ENCODE measurements around the gene SLC35B2.
A peak's percentile ranks its signal among the peaks of the same experiment; 100 is the strongest.

Gene SLC35B2

DNA sequence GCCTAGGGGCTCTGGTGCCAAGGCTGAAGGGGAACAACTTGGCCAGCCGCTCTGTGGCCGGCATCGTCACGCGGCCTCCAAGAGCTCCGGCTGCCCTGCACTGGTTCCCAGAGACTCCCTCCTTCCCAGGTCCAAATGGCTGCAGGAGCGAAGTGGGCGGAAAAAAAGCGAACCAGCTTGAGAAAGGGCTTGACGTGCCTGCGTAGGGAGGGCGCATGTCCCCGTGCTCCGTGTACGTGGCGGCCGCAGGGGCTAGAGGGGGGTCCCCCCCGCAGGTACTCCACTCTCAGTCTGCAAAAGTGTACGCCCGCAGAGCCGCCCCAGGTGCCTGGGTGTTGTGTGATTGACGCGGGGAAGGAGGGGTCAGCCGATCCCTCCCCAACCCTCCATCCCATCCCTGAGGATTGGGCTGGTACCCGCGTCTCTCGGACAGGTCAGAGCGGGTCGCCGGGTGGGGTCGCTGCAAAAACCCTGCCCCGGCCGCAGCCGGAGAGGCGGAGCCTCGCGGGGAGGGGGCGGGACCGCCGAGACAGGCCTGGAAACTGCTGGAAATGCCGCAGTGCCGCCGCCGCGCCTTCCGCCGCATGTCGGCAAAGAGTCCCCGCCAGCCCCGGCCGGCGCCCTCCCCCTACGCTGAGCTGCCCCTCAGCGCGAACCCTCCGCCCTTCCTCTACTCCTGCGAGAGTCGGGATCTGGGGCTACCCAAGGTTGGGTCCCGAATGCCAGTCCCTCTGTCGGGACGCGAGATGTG lies 11.2 kb downstream of the SLC35B2 start (continued):
- TF ChIP-seq SETDB1 (IDR thresholded peaks at IDR 0.05; ENCODE audit: insufficient read length, low read length) (no peak), ZIC2 (tag by site-specific recombination; IDR thresholded peaks at IDR 0.05) (peak; percentile 90), SCRT2 (tag by site-specific recombination; IDR thresholded peaks at IDR 0.05) (no peak; the same call in 1 of the 2 replicates), ZNF391 (tag by site-specific recombination; IDR thresholded peaks at IDR 0.05; ENCODE audit: borderline replicate concordance, low read depth) (peak; percentile 71; the same call in 1 of the 2 replicates), KLF1 (tag by site-specific recombination; IDR thresholded peaks at IDR 0.05) (peak; percentile 47; the same call in 1 of the 2 replicates), ZNF354C (tag by site-specific recombination; IDR thresholded peaks at IDR 0.05; ENCODE audit: borderline replicate concordance, low read depth) (no peak), BCL11A (tag by site-specific recombination; IDR thresholded peaks at IDR 0.05; ENCODE audit: low read depth) (peak; percentile 89; the same call in 1 of the 2 replicates), ZNF660 (tag by site-specific recombination; IDR thresholded peaks at IDR 0.05) (peak; percentile 72), ZNF114 (tag by site-specific recombination; IDR thresholded peaks at IDR 0.05) (no peak), OVOL3 (tag by site-specific recombination; IDR thresholded peaks at IDR 0.05) (peak; percentile 41; the same call in 1 of the 2 replicates), ZNF311 (tag by site-specific recombination; IDR thresholded peaks at IDR 0.05; ENCODE audit: borderline replicate concordance) (no peak), WT1 (tag by site-specific recombination; IDR thresholded peaks at IDR 0.05) (peak; percentile 32), ZFP37 (tag by site-specific recombination; IDR thresholded peaks at IDR 0.05) (peak; percentile 24; the same call in 1 of the 2 replicates), ZNF48 (tag by site-specific recombination; IDR thresholded peaks at IDR 0.05) (no peak), ZNF19 (tag by site-specific recombination; IDR thresholded peaks at IDR 0.05; ENCODE audit: low read depth) (no peak), ZNF10 (tag by site-specific recombination; IDR thresholded peaks at IDR 0.05) (no peak), MEIS1 (CRISPR knock-in tag; IDR thresholded peaks at IDR 0.05; ENCODE audit: borderline replicate concordance) (no peak), ZNF776 (tag by site-specific recombination; IDR thresholded peaks at IDR 0.05; ENCODE audit: borderline replicate concordance) (no peak)
- TF ChIP-seq, protein P1, sequence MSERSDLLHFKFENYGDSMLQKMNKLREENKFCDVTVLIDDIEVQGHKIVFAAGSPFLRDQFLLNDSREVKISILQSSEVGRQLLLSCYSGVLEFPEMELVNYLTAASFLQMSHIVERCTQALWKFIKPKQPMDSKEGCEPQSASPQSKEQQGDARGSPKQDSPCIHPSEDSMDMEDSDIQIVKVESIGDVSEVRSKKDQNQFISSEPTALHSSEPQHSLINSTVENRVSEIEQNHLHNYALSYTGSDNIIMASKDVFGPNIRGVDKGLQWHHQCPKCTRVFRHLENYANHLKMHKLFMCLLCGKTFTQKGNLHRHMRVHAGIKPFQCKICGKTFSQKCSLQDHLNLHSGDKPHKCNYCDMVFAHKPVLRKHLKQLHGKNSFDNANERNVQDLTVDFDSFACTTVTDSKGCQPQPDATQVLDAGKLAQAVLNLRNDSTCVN (tag by site-specific recombination; optimal IDR thresholded peaks at IDR 0.05): peak; percentile 86
- TF ChIP-seq, protein P2, sequence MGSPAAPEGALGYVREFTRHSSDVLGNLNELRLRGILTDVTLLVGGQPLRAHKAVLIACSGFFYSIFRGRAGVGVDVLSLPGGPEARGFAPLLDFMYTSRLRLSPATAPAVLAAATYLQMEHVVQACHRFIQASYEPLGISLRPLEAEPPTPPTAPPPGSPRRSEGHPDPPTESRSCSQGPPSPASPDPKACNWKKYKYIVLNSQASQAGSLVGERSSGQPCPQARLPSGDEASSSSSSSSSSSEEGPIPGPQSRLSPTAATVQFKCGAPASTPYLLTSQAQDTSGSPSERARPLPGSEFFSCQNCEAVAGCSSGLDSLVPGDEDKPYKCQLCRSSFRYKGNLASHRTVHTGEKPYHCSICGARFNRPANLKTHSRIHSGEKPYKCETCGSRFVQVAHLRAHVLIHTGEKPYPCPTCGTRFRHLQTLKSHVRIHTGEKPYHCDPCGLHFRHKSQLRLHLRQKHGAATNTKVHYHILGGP (tag by site-specific recombination; IDR thresholded peaks at IDR 0.05): no peak
- TF ChIP-seq, protein P3, sequence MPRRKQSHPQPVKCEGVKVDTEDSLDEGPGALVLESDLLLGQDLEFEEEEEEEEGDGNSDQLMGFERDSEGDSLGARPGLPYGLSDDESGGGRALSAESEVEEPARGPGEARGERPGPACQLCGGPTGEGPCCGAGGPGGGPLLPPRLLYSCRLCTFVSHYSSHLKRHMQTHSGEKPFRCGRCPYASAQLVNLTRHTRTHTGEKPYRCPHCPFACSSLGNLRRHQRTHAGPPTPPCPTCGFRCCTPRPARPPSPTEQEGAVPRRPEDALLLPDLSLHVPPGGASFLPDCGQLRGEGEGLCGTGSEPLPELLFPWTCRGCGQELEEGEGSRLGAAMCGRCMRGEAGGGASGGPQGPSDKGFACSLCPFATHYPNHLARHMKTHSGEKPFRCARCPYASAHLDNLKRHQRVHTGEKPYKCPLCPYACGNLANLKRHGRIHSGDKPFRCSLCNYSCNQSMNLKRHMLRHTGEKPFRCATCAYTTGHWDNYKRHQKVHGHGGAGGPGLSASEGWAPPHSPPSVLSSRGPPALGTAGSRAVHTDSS (tag by site-specific recombination; IDR thresholded peaks at IDR 0.05): no peak
- TF ChIP-seq, protein P4, sequence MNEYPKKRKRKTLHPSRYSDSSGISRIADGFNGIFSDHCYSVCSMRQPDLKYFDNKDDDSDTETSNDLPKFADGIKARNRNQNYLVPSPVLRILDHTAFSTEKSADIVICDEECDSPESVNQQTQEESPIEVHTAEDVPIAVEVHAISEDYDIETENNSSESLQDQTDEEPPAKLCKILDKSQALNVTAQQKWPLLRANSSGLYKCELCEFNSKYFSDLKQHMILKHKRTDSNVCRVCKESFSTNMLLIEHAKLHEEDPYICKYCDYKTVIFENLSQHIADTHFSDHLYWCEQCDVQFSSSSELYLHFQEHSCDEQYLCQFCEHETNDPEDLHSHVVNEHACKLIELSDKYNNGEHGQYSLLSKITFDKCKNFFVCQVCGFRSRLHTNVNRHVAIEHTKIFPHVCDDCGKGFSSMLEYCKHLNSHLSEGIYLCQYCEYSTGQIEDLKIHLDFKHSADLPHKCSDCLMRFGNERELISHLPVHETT (tag by site-specific recombination; IDR thresholded peaks at IDR 0.05): peak; percentile 44
- TF ChIP-seq, protein P5, sequence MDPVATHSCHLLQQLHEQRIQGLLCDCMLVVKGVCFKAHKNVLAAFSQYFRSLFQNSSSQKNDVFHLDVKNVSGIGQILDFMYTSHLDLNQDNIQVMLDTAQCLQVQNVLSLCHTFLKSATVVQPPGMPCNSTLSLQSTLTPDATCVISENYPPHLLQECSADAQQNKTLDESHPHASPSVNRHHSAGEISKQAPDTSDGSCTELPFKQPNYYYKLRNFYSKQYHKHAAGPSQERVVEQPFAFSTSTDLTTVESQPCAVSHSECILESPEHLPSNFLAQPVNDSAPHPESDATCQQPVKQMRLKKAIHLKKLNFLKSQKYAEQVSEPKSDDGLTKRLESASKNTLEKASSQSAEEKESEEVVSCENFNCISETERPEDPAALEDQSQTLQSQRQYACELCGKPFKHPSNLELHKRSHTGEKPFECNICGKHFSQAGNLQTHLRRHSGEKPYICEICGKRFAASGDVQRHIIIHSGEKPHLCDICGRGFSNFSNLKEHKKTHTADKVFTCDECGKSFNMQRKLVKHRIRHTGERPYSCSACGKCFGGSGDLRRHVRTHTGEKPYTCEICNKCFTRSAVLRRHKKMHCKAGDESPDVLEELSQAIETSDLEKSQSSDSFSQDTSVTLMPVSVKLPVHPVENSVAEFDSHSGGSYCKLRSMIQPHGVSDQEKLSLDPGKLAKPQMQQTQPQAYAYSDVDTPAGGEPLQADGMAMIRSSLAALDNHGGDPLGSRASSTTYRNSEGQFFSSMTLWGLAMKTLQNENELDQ (tag by site-specific recombination; IDR thresholded peaks at IDR 0.05; ENCODE audit: low read depth): no peak
- TF ChIP-seq, protein P6, sequence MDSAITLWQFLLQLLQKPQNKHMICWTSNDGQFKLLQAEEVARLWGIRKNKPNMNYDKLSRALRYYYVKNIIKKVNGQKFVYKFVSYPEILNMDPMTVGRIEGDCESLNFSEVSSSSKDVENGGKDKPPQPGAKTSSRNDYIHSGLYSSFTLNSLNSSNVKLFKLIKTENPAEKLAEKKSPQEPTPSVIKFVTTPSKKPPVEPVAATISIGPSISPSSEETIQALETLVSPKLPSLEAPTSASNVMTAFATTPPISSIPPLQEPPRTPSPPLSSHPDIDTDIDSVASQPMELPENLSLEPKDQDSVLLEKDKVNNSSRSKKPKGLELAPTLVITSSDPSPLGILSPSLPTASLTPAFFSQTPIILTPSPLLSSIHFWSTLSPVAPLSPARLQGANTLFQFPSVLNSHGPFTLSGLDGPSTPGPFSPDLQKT (IDR thresholded peaks at IDR 0.05; ENCODE audit: borderline replicate concordance, low read depth, low read length): no peak
- TF ChIP-seq, protein P7, sequence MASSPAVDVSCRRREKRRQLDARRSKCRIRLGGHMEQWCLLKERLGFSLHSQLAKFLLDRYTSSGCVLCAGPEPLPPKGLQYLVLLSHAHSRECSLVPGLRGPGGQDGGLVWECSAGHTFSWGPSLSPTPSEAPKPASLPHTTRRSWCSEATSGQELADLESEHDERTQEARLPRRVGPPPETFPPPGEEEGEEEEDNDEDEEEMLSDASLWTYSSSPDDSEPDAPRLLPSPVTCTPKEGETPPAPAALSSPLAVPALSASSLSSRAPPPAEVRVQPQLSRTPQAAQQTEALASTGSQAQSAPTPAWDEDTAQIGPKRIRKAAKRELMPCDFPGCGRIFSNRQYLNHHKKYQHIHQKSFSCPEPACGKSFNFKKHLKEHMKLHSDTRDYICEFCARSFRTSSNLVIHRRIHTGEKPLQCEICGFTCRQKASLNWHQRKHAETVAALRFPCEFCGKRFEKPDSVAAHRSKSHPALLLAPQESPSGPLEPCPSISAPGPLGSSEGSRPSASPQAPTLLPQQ (tag by site-specific recombination; IDR thresholded peaks at IDR 0.05): no peak; the same call in none of the 2 replicates
- TF ChIP-seq, protein P8, sequence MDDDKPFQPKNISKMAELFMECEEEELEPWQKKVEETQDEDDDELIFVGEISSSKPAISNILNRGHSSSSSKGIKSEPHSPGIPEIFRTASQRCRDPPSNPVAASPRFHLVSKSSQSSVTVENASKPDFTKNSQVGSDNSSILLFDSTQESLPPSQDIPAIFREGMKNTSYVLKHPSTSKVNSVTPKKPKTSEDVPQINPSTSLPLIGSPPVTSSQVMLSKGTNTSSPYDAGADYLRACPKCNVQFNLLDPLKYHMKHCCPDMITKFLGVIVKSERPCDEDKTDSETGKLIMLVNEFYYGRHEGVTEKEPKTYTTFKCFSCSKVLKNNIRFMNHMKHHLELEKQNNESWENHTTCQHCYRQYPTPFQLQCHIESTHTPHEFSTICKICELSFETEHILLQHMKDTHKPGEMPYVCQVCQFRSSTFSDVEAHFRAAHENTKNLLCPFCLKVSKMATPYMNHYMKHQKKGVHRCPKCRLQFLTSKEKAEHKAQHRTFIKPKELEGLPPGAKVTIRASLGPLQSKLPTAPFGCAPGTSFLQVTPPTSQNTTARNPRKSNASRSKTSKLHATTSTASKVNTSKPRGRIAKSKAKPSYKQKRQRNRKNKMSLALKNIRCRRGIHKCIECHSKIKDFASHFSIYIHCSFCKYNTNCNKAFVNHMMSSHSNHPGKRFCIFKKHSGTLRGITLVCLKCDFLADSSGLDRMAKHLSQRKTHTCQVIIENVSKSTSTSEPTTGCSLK (tag by site-specific recombination; IDR thresholded peaks at IDR 0.05): no peak

Measured in HEK293 (cell line).